ENCODE measurements around the gene PGLYRP3.

- no peak for TF ChIP-seq CTCF (IDR thresholded peaks at IDR 0.05)
- no peak for TF ChIP-seq POLR2A (IDR thresholded peaks at IDR 0.05)
These were observed 44.5 kb upstream of the PGLYRP3 start for GRCh38 chr1:153357076-153357852.

Data from body of pancreas (tissue), 4 donors.